K562 (cell line): ENCODE results near the gene MED13L. TPM values are rescaled to one million over a fixed set of nuclear protein-coding genes. Genes with fewer than 3 reads are reported as not detected.

Source experiments
- BRD4 ChIP-seq: fragments of 200-600 bp; sonication (generic); IDR thresholded peaks from 2 replicates; pipeline ENCODE4 v1.6.1; 2017; ENCODE audit warnings: inconsistent platforms
- CREB1 ChIP-seq, 2 experiments: sonication (generic) in 1 of 2; formaldehyde crosslinking in 1 of 2; IDR thresholded peaks; 2 replicates each; pipeline versions ENCODE4 v1.6.1 to v1.8.0; 2012 to 2022; ENCODE audit warnings: inconsistent platforms in 1 of 2, mild to moderate bottlenecking in 1 of 2, missing genetic modification reagents in 1 of 2, moderate library complexity in 1 of 2
- CTCFL ChIP-seq: IDR thresholded peaks from 2 replicates; pipeline ENCODE4 v1.6.1; 2011; ENCODE audit warnings: borderline replicate concordance, low read depth, mild to moderate bottlenecking, moderate library complexity, low read length; ENCODE audit not compliant: insufficient read depth, poor library complexity, severe bottlenecking
- DDX20 ChIP-seq: fragments of 450-650 bp; IDR thresholded peaks from 2 replicates; pipeline ENCODE4 v1.6.1; 2016; ENCODE audit warnings: missing genetic modification characterization, low read depth, mild to moderate bottlenecking, missing compliant biosample characterization, moderate library complexity
- FOXP1 ChIP-seq: sonication (generic); formaldehyde crosslinking; IDR thresholded peaks from 2 replicates; pipeline ENCODE4 v1.8.0; 2022; ENCODE audit warnings: mild to moderate bottlenecking, missing genetic modification reagents
- HOMEZ ChIP-seq: fragments of 250-450 bp; sonication (Bioruptor Pico); IDR thresholded peaks from 2 replicates; pipeline ENCODE4 v1.4.0; 2020; ENCODE audit warnings: mild to moderate bottlenecking, moderate library complexity
- ILF3 ChIP-seq: fragments of 450-650 bp; IDR thresholded peaks from 2 replicates; pipeline ENCODE4 v1.6.1; 2018; ENCODE audit warnings: antibody characterized with exemption, mild to moderate bottlenecking, moderate library complexity, borderline replicate concordance
- MXD1 ChIP-seq: fragments of 250-450 bp; sonication (Bioruptor Pico); IDR thresholded peaks from 2 replicates; pipeline ENCODE4 v1.8.0; 2021; ENCODE audit warnings: borderline replicate concordance, mild to moderate bottlenecking, moderate library complexity; ENCODE audit not compliant: poor library complexity, severe bottlenecking
- NFATC3 ChIP-seq: fragments of 450-650 bp; IDR thresholded peaks from 2 replicates; pipeline ENCODE4 v1.6.1; 2017; ENCODE audit warnings: mild to moderate bottlenecking
- PHB2 ChIP-seq: fragments of 450-650 bp; IDR thresholded peaks from 2 replicates; pipeline ENCODE4 v1.6.1; 2017; ENCODE audit warnings: low read depth
- POLR3G ChIP-seq: IDR thresholded peaks from 2 replicates; pipeline ENCODE4 v1.6.1; 2011; ENCODE audit not compliant: insufficient read length, insufficient replicate concordance; ENCODE audit errors: extremely low read depth
- PRMT5 ChIP-seq: sonication (generic); formaldehyde crosslinking; IDR thresholded peaks from 2 replicates; pipeline ENCODE4 v1.5.0; 2020; ENCODE audit warnings: missing genetic modification reagents
- PYGO2 ChIP-seq: fragments of 450-650 bp; IDR thresholded peaks from 2 replicates; pipeline ENCODE4 v1.6.1; 2016; ENCODE audit warnings: mild to moderate bottlenecking, missing genetic modification characterization, moderate library complexity, missing compliant biosample characterization
- SP1 ChIP-seq: sonication (generic); formaldehyde crosslinking; IDR thresholded peaks from 2 replicates; pipeline ENCODE4 v1.8.1; 2022; ENCODE audit warnings: mild to moderate bottlenecking, missing genetic modification reagents
- TCFL5 ChIP-seq: fragments of 250-450 bp; sonication (Bioruptor Pico); conservative IDR thresholded peaks from 2 replicates; pipeline ENCODE4 v1.6.1; 2021; ENCODE audit warnings: mild to moderate bottlenecking, moderate library complexity, matching md5 sums
- TFAM ChIP-seq: fragments of 250-450 bp; sonication (Bioruptor Pico); conservative IDR thresholded peaks from 2 replicates; pipeline ENCODE4 v1.5.0; 2021; ENCODE audit warnings: mild to moderate bottlenecking, moderate library complexity
- YBX1 ChIP-seq: fragments of 450-650 bp; IDR thresholded peaks from 2 replicates; pipeline ENCODE4 v1.7.1; 2016; ENCODE audit warnings: mild to moderate bottlenecking
- ZBTB26 ChIP-seq: fragments of 450-650 bp; formaldehyde crosslinking; IDR thresholded peaks from 2 replicates; pipeline ENCODE4 v1.4.0; 2022; ENCODE audit warnings: missing genetic modification characterization
- ZNF217 ChIP-seq: sonication (generic); formaldehyde crosslinking; IDR thresholded peaks from 2 replicates; pipeline ENCODE4 v1.8.0; 2022; ENCODE audit warnings: mild to moderate bottlenecking, missing genetic modification reagents
- ZNF311 ChIP-seq: fragments of 250-450 bp; sonication (Bioruptor Pico); IDR thresholded peaks from 2 replicates; pipeline ENCODE4 v1.4.0; 2020; ENCODE audit warnings: mild to moderate bottlenecking, moderate library complexity
- ZNF444 ChIP-seq: fragments of 250-450 bp; sonication (Bioruptor Pico); IDR thresholded peaks from 2 replicates; pipeline ENCODE4 v1.4.0; 2020; ENCODE audit warnings: mild to moderate bottlenecking, moderate library complexity
- ZNF589 ChIP-seq: fragments of 200-800 bp; sonication (Bioruptor generic); IDR thresholded peaks from 2 replicates; pipeline ENCODE4 v1.6.1; 2016; ENCODE audit warnings: low read depth, missing genetic modification characterization, missing compliant biosample characterization
- ZNF780A ChIP-seq: fragments of 250-450 bp; sonication (Bioruptor Pico); IDR thresholded peaks from 2 replicates; pipeline ENCODE4 v1.5.0; 2021; ENCODE audit warnings: mild to moderate bottlenecking
- polyA plus RNA-seq, 8 experiments: library from polyadenylated mRNA; depleted of rRNA in 4 of 8; stranded (reverse) in 5 of 8; unstranded in 3 of 8; fragments of >200 nt; fragmentation: Nextera tagmentation in 2 of 8; fragmentation: Illumina TruSeq in 1 of 8; extraction: Ambion mirVana in 2 of 8; extraction: Trizol in 1 of 8; gene quantifications; 2 replicates each; pipeline versions ENCODE4 v1.2.1 to v1.2.3, GENCODE V29; 2011 to 2014; ENCODE audit warnings: inconsistent platforms in 1 of 8, missing spikeins in 1 of 8
- total RNA-seq, 7 experiments: library from RNA; depleted of rRNA in 6 of 7; stranded (reverse); fragments of >200 nt in 6 of 7; fragmentation: Illumina TruSeq in 2 of 7; extraction: Trizol in 2 of 7; gene quantifications; 2 replicates each; pipeline versions ENCODE4 v1.2.1 to v1.2.3, GENCODE V29; 2011 to 2021; ENCODE audit warnings: low replicate concordance in 1 of 7

Gene MED13L
- total and polyA plus RNA-seq, 9 of the 15 experiments (the other 6 are each of a cell fraction or from before 2014, with no cell fraction given): 13.4 to 90.3 (median 36.9) TPM

GRCh38 chr12:116277467-116278278 lies at the start of gene MED13L (continued):
- TF ChIP-seq TCFL5 (CRISPR knock-in tag): no peak
- no peak for TF ChIP-seq SP1 (CRISPR knock-in tag)
- TF ChIP-seq CREB1 (IDR thresholded peaks at IDR 0.05): peak; percentile 14; the same call in 1 of the 2 replicates
- no peak for TF ChIP-seq CREB1 (CRISPR knock-in tag; IDR thresholded peaks at IDR 0.05)
- no peak for TF ChIP-seq ZNF311 (CRISPR knock-in tag)
- TF ChIP-seq PHB2: no peak
- TF ChIP-seq TFAM (CRISPR knock-in tag): no peak
- no peak for TF ChIP-seq ZNF217
- no peak for TF ChIP-seq ZNF780A
- peak; percentile 39 for TF ChIP-seq ZNF589 (CRISPR knock-in tag)
- no peak for TF ChIP-seq ZBTB26 (CRISPR knock-in tag)
- TF ChIP-seq ZNF444 (CRISPR knock-in tag): no peak
- TF ChIP-seq BRD4: no peak
- TF ChIP-seq CTCFL: no peak
- TF ChIP-seq NFATC3: no peak
- TF ChIP-seq HOMEZ (CRISPR knock-in tag): no peak
- no peak for TF ChIP-seq POLR3G
- no peak for TF ChIP-seq MXD1
- TF ChIP-seq PYGO2 (tag): no peak
- TF ChIP-seq PRMT5 (CRISPR knock-in tag): no peak
- no peak for TF ChIP-seq FOXP1 (CRISPR knock-in tag)
- no peak for TF ChIP-seq DDX20 (tag)
- no peak for TF ChIP-seq ILF3
- no peak for TF ChIP-seq YBX1
